Endothelial cell (in vitro differentiated cells): ENCODE data around the gene LRRN2. TPM values are rescaled to one million over a fixed set of nuclear protein-coding genes. Genes with fewer than 3 reads are reported as not detected.

Experiments
- DNase-seq: peaks from one replicate; pipeline ENCODE4 v3.0.0; 2021; ENCODE audit warnings: low spot score
- H3K27ac Mint-ChIP-seq: one replicate; pipeline ENCODE4 v1.8.0; 2021; ENCODE audit warnings: mixed read lengths, inconsistent platforms; ENCODE audit not compliant: unreplicated experiment
- H3K27me3 Mint-ChIP-seq: one replicate; pipeline ENCODE4 v1.8.0; 2021; ENCODE audit warnings: mild to moderate bottlenecking, moderate library complexity, mixed read lengths, inconsistent platforms; ENCODE audit not compliant: unreplicated experiment
- H3K36me3 Mint-ChIP-seq: one replicate; pipeline ENCODE4 v1.8.0; 2021; ENCODE audit warnings: mild to moderate bottlenecking, low read depth, mixed read lengths, inconsistent platforms; ENCODE audit not compliant: unreplicated experiment
- H3K4me1 Mint-ChIP-seq: one replicate; pipeline ENCODE4 v1.8.0; 2021; ENCODE audit warnings: mild to moderate bottlenecking, mixed read lengths, inconsistent platforms; ENCODE audit not compliant: unreplicated experiment
- H3K4me3 Mint-ChIP-seq: one replicate; pipeline ENCODE4 v1.8.0; 2021; ENCODE audit warnings: mild to moderate bottlenecking, mixed read lengths, inconsistent platforms; ENCODE audit not compliant: unreplicated experiment
- H3K9me3 Mint-ChIP-seq: one replicate; pipeline ENCODE4 v1.8.0; 2021; ENCODE audit warnings: mixed read lengths, inconsistent platforms; ENCODE audit not compliant: unreplicated experiment
- total RNA-seq: library from RNA; stranded (reverse); fragmentation: NEBNext Ultra II Directional; extraction: Animal tissue kit (Norgen Biotek cat#: 25700); gene quantifications from one replicate; pipeline ENCODE4 v1.2.1, GENCODE V29; 2021; ENCODE audit not compliant: unreplicated experiment
- TF ChIP-seq, protein P1 (sequence below): fragments of 200-600 bp; sonication (generic); IDR thresholded peaks from one replicate; pipeline ENCODE4 v1.5.0; 2021; ENCODE audit warnings: antibody characterized with exemption; ENCODE audit not compliant: unreplicated experiment

LRRN2 gene
- total RNA-seq, 1 donor from 2014 or later: 71.1 TPM

DNA sequence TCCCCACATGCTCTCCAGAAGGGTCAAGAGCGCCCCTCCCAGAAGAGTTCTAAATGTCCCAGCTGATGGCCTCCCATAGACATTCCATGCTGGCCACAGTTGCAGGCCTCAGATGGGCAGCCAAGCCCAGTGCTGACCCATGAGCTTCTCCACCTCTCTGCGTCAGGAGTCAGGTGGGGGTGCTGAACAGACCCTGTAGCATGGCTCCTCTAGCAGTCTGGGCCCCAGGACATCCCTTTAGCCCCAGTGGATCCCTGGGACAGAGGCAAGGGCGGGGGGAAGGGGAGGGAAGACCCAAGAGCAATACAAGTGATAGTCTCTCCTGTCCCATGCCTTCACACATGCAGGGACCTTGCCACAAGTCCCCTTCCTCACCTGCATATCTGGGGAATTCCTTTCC, 56.7 kb downstream of the LRRN2 start:
- Mint-ChIP-seq H3K36me3 (peaks cover 31% of the 10 kb centered on the region), H3K27me3 (peaks cover 8% of the 10 kb centered on the region), H3K27ac (no peak overlapping the region), H3K4me3 (no peak overlapping the region), H3K4me1 (peaks cover 31% of the 10 kb centered on the region), H3K9me3 (no peaks in the 10 kb centered on the region)
- DNase-seq: no peak
- TF ChIP-seq, protein P1, sequence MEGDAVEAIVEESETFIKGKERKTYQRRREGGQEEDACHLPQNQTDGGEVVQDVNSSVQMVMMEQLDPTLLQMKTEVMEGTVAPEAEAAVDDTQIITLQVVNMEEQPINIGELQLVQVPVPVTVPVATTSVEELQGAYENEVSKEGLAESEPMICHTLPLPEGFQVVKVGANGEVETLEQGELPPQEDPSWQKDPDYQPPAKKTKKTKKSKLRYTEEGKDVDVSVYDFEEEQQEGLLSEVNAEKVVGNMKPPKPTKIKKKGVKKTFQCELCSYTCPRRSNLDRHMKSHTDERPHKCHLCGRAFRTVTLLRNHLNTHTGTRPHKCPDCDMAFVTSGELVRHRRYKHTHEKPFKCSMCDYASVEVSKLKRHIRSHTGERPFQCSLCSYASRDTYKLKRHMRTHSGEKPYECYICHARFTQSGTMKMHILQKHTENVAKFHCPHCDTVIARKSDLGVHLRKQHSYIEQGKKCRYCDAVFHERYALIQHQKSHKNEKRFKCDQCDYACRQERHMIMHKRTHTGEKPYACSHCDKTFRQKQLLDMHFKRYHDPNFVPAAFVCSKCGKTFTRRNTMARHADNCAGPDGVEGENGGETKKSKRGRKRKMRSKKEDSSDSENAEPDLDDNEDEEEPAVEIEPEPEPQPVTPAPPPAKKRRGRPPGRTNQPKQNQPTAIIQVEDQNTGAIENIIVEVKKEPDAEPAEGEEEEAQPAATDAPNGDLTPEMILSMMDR: no peak

DNA sequence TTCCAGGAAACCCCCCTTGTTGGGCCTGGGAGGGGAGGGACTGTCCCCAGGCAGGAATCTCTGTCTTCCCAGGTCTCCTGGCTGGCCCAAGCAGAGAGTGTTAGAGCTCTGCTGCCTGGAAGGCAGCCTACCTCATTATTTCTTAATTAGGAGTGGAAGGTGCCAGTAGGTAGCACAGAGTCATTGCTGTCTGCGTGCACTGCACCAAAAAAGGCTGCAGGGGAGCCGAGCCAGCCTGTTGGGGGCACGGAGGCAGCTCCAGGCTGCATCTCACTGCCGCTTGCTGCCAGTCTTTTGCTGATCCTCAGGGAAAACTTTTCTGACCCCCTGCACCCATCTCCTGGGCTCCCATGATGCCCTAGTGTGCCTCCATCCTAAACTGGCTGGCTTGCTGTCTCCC, 58.1 kb downstream of the LRRN2 start:
- H3K36me3 Mint-ChIP-seq: peaks cover 27% of the 10 kb centered on the region
- H3K4me3 Mint-ChIP-seq: no peak overlapping the region
- TF ChIP-seq, protein P1: no peak
- peaks cover 31% of the 10 kb centered on the region for H3K4me1 Mint-ChIP-seq
- no peak for DNase-seq
- H3K27me3 Mint-ChIP-seq: peaks cover 9% of the 10 kb centered on the region
- no peak overlapping the region for H3K27ac Mint-ChIP-seq
- H3K9me3 Mint-ChIP-seq: no peaks in the 10 kb centered on the region

DNA sequence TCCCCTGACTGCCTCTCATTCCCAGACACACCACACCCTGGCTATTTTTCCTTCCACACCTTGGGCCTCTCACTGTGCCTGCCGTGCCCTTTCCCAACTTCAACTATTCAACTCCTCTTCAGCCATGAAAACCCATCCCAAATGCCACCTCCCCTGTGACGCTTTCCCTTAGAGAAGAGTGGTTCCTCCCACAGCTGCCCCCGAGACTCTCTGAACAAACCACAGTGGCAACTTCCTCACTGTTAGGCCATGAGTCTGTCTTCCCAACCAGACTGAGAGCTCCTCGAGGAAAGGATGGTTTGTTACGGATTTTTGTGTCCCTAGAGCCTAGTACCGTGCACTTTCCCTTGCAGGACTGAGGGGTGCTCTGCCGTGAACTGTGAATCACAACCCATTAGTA, 59.2 kb downstream of the LRRN2 start:
- H3K4me3 Mint-ChIP-seq: no peak overlapping the region
- peaks cover 9% of the 10 kb centered on the region for H3K27me3 Mint-ChIP-seq
- DNase-seq: no peak
- peaks cover 31% of the 10 kb centered on the region for H3K4me1 Mint-ChIP-seq
- H3K36me3 Mint-ChIP-seq: peaks cover 27% of the 10 kb centered on the region
- H3K27ac Mint-ChIP-seq: peak overlapping the region; percentile 7
- TF ChIP-seq, protein P1: no peak
- H3K9me3 Mint-ChIP-seq: no peaks in the 10 kb centered on the region

DNA sequence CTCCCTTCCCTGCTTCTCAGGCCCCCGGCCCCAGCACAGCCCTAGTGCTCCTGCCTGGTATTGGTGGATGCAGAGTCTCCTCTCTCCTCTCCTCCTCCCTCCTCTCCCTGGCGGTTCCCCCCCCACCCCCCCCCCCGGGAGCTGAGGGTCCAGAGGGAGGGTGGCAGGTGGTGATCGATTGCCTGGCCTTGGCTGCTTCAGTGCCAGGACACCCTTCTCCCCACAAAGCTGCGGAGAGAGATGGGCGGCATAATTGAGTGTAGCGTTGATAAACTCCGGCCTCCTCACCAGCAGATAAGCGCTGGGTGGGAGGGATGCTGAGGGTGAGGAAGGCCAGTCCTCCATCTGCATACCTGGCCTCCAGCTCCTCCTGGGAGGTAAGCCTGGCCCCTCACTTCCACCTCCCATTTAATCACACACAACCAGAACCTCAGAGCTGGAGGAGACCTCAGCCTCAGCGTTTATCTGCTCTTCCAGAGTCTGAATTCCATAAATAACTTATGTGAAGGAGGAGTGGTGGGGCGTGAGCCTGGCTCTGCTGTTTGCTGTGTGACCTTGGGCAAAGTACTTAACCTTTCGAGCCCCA, 60.8 kb downstream of the LRRN2 start:
- Mint-ChIP-seq H3K27ac (no peak overlapping the region), H3K36me3 (peaks cover 26% of the 10 kb centered on the region), H3K27me3 (peaks cover 9% of the 10 kb centered on the region), H3K9me3 (no peaks in the 10 kb centered on the region), H3K4me1 (peaks cover 26% of the 10 kb centered on the region), H3K4me3 (no peak overlapping the region)
- TF ChIP-seq, protein P1: no peak
- DNase-seq: no peak

DNA sequence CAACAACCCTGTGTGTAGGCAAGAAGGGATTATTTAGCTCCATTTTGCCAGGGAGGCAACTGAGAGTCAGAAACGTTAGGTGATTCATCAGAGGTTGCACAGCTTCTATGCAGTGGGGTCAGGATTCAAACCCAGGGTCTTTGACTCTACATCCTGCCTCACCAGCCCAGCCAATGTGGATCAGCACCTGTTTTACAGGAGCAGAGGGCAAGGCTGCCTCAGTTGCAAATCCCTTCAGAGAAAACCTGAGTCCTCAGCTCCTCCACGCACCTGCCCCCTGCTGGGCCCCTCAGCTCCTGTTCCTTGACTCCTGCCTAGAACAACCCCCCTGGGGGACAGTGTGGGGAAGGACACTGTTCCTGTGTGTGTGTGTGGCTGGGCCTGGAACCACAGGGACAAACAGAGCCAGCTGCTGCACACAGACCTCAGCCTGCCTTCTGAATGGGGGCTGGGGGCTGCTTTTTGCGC, 61.6 kb downstream of the LRRN2 start:
- H3K4me3 Mint-ChIP-seq: no peak overlapping the region
- peak; percentile 62 for DNase-seq
- TF ChIP-seq, protein P1: peak; percentile 52

More for the DNA sequence above, 61.6 kb downstream of the LRRN2 start:
- peaks cover 19% of the 10 kb centered on the region for H3K4me1 Mint-ChIP-seq
- H3K9me3 Mint-ChIP-seq: no peaks in the 10 kb centered on the region
- H3K27ac Mint-ChIP-seq: no peak overlapping the region
- H3K36me3 Mint-ChIP-seq: peaks cover 18% of the 10 kb centered on the region
- H3K27me3 Mint-ChIP-seq: peaks cover 9% of the 10 kb centered on the region
